Activated naive CD8-positive, alpha-beta T cell treated with anti-CD3 and anti-CD28 coated beads for 36 hours (primary cell): ENCODE measurements around the gene LIN37. TPM values are rescaled to one million over a fixed set of nuclear protein-coding genes. Genes with fewer than 3 reads are reported as not detected.

Experiments
- DNase-seq: peaks from one replicate; pipeline ENCODE4 v3.0.0; 2021
- H3K27ac Mint-ChIP-seq: one replicate; pipeline ENCODE4 v1.8.0; 2022; ENCODE audit warnings: mild to moderate bottlenecking, moderate library complexity, mixed read lengths
- H3K27me3 Mint-ChIP-seq: one replicate; pipeline ENCODE4 v1.8.0; 2022; ENCODE audit warnings: mild to moderate bottlenecking, mixed read lengths
- H3K36me3 Mint-ChIP-seq: one replicate; pipeline ENCODE4 v1.8.0; 2021; ENCODE audit warnings: mild to moderate bottlenecking, mixed read lengths
- H3K4me1 Mint-ChIP-seq: one replicate; pipeline ENCODE4 v1.8.0; 2021; ENCODE audit warnings: mixed read lengths
- H3K4me3 Mint-ChIP-seq: one replicate; pipeline ENCODE4 v1.8.0; 2022; ENCODE audit warnings: mild to moderate bottlenecking, moderate library complexity, mixed read lengths
- H3K9me3 Mint-ChIP-seq: one replicate; pipeline ENCODE4 v1.8.0; 2022; ENCODE audit warnings: mixed read lengths
- total RNA-seq, 2 experiments: library from RNA; stranded (reverse); gene quantifications; one replicate each; pipeline ENCODE4 v1.2.3, GENCODE V29; 2021

The LIN37 gene
- total RNA-seq, 2 experiments from 2014 or later: 5.1 to 7.0 TPM

- H3K36me3 Mint-ChIP-seq: peaks cover 39% of the 10 kb centered on the region
- H3K27ac Mint-ChIP-seq: peak overlapping the region; percentile 50
These were observed 10.1 kb upstream of the LIN37 start for GRCh38 chr19:35738021-35738886.

GRCh38 chr19:35738887-35739229 lies 9.5 kb upstream of the LIN37 start:
- Mint-ChIP-seq H3K4me3 (peak overlapping the region; percentile 19), H3K27me3 (no peaks in the 10 kb centered on the region), H3K4me1 (peaks cover 38% of the 10 kb centered on the region), H3K36me3 (peaks cover 43% of the 10 kb centered on the region), H3K9me3 (no peaks in the 10 kb centered on the region), H3K27ac (peak overlapping the region; percentile 50)
- DNase-seq: no peak

More at GRCh38 chr19:35738021-35738886, 10.1 kb upstream of the LIN37 start:
- no peak for DNase-seq
- peaks cover 33% of the 10 kb centered on the region for H3K4me1 Mint-ChIP-seq
- H3K4me3 Mint-ChIP-seq: peak overlapping the region; percentile 19
- no peaks in the 10 kb centered on the region for H3K9me3 Mint-ChIP-seq
- no peaks in the 10 kb centered on the region for H3K27me3 Mint-ChIP-seq

- peaks cover 44% of the 10 kb centered on the region for H3K4me1 Mint-ChIP-seq
- H3K36me3 Mint-ChIP-seq: peaks cover 45% of the 10 kb centered on the region
- peak overlapping the region; percentile 16 for H3K27ac Mint-ChIP-seq
- no peaks in the 10 kb centered on the region for H3K9me3 Mint-ChIP-seq
- no peaks in the 10 kb centered on the region for H3K27me3 Mint-ChIP-seq
- peak overlapping the region; percentile 85 for H3K4me3 Mint-ChIP-seq
- DNase-seq: no peak
These were observed 8.9 kb upstream of the LIN37 start for GRCh38 chr19:35739275-35740107.

- Mint-ChIP-seq H3K4me1 (peaks cover 43% of the 10 kb centered on the region), H3K9me3 (no peaks in the 10 kb centered on the region), H3K27ac (peak overlapping the region; percentile 96), H3K27me3 (no peaks in the 10 kb centered on the region), H3K4me3 (peak overlapping the region; percentile 85), H3K36me3 (peaks cover 43% of the 10 kb centered on the region)
- DNase-seq: no peak
These were observed 8.3 kb upstream of the LIN37 start for GRCh38 chr19:35740108-35740422.

- H3K27ac Mint-ChIP-seq: peak overlapping the region; percentile 96
- DNase-seq: peak; percentile 97
- H3K36me3 Mint-ChIP-seq: peaks cover 43% of the 10 kb centered on the region
- H3K4me1 Mint-ChIP-seq: peaks cover 43% of the 10 kb centered on the region
- H3K27me3 Mint-ChIP-seq: no peaks in the 10 kb centered on the region
- no peaks in the 10 kb centered on the region for H3K9me3 Mint-ChIP-seq
- peak overlapping the region; percentile 85 for H3K4me3 Mint-ChIP-seq
These were observed 7.8 kb upstream of the LIN37 start for GRCh38 chr19:35740423-35741202.

- no peaks in the 10 kb centered on the region for H3K27me3 Mint-ChIP-seq
- peaks cover 47% of the 10 kb centered on the region for H3K4me1 Mint-ChIP-seq
- peak overlapping the region; percentile 99 for H3K27ac Mint-ChIP-seq
- peak overlapping the region; percentile 85 for H3K4me3 Mint-ChIP-seq
- DNase-seq: no peak
- peaks cover 43% of the 10 kb centered on the region for H3K36me3 Mint-ChIP-seq
- no peaks in the 10 kb centered on the region for H3K9me3 Mint-ChIP-seq
These were observed 7.2 kb upstream of the LIN37 start for GRCh38 chr19:35741203-35741515.

- Mint-ChIP-seq H3K27me3 (no peaks in the 10 kb centered on the region), H3K9me3 (no peaks in the 10 kb centered on the region), H3K4me1 (peaks cover 45% of the 10 kb centered on the region), H3K4me3 (peak within 1 kb of the TSS; percentile 85), H3K27ac (peak within 1 kb of the TSS; percentile 99), H3K36me3 (peaks cover 43% of the 10 kb centered on the region)
- DNase-seq: peak; percentile 84
These were observed 6.2 kb upstream of the LIN37 start, which contains the start of gene IGFLR1 for GRCh38 chr19:35742121-35742724. Gene IGFLR1 (minus strand): TSS chr19:35742452. CDS start chr19:35741180, 1,272 bp downstream.

- Mint-ChIP-seq H3K9me3 (no peaks in the 10 kb centered on the region), H3K4me1 (peaks cover 45% of the 10 kb centered on the region), H3K27ac (peak overlapping the region; percentile 99), H3K36me3 (peaks cover 40% of the 10 kb centered on the region), H3K27me3 (no peaks in the 10 kb centered on the region), H3K4me3 (peak overlapping the region; percentile 85)
- DNase-seq: no peak
These were observed 4.5 kb upstream of the LIN37 start for GRCh38 chr19:35743640-35744429.

GRCh38 chr19:35744430-35745327 lies 3.7 kb upstream of the LIN37 start:
- DNase-seq: peak; percentile 90
- peaks cover 35% of the 10 kb centered on the region for H3K36me3 Mint-ChIP-seq
- no peaks in the 10 kb centered on the region for H3K9me3 Mint-ChIP-seq
- H3K4me1 Mint-ChIP-seq: peaks cover 47% of the 10 kb centered on the region
- no peaks in the 10 kb centered on the region for H3K27me3 Mint-ChIP-seq
- peak overlapping the region; percentile 99 for H3K27ac Mint-ChIP-seq
- H3K4me3 Mint-ChIP-seq: peak overlapping the region; percentile 85

- Mint-ChIP-seq H3K36me3 (peaks cover 36% of the 10 kb centered on the region), H3K4me3 (peak within 1 kb of the TSS; percentile 85), H3K27me3 (no peaks in the 10 kb centered on the region), H3K4me1 (peaks cover 52% of the 10 kb centered on the region), H3K9me3 (no peaks in the 10 kb centered on the region), H3K27ac (peak within 1 kb of the TSS; percentile 99)
- DNase-seq: peak; percentile 97
These were observed 2.9 kb upstream of the LIN37 start, which contains the start of the genes PSENEN and U2AF1L4 for GRCh38 chr19:35745328-35746086. Gene PSENEN (plus strand): TSS chr19:35745651. CDS start chr19:35745931, 280 bp downstream. Gene U2AF1L4 (minus strand): TSS chr19:35745418. CDS start chr19:35745391, 27 bp downstream.

- Mint-ChIP-seq H3K27me3 (no peaks in the 10 kb centered on the region), H3K4me1 (peaks cover 49% of the 10 kb centered on the region), H3K4me3 (peak overlapping the region; percentile 85), H3K36me3 (peaks cover 30% of the 10 kb centered on the region), H3K9me3 (no peaks in the 10 kb centered on the region), H3K27ac (peak overlapping the region; percentile 99)
- no peak for DNase-seq
These were observed 2.3 kb upstream of the LIN37 start for GRCh38 chr19:35746087-35746462.

- peak overlapping the region; percentile 85 for H3K4me3 Mint-ChIP-seq
- H3K36me3 Mint-ChIP-seq: peaks cover 30% of the 10 kb centered on the region
- DNase-seq: no peak
- no peaks in the 10 kb centered on the region for H3K27me3 Mint-ChIP-seq
- H3K9me3 Mint-ChIP-seq: no peaks in the 10 kb centered on the region
- peak overlapping the region; percentile 99 for H3K27ac Mint-ChIP-seq
- peaks cover 49% of the 10 kb centered on the region for H3K4me1 Mint-ChIP-seq
These were observed 1.8 kb upstream of the LIN37 start for GRCh38 chr19:35746531-35746930.
